GM18499 (cell line): ENCODE results near the gene MYO1F.
"Not testable (repeated sequence)": the region's sequence is repeated elsewhere in the genome, so short reads cannot be mapped to it uniquely, and the experiment has no call there.

Experiments used
- ATAC-seq: cut with Tn5 transposase; IDR thresholded peaks from one replicate; pipeline ENCODE4 v1.9.1; 2021; ENCODE audit warnings: moderate number of reproducible peaks; ENCODE audit not compliant: insufficient read depth, unreplicated experiment

The MYO1F gene

DNA sequence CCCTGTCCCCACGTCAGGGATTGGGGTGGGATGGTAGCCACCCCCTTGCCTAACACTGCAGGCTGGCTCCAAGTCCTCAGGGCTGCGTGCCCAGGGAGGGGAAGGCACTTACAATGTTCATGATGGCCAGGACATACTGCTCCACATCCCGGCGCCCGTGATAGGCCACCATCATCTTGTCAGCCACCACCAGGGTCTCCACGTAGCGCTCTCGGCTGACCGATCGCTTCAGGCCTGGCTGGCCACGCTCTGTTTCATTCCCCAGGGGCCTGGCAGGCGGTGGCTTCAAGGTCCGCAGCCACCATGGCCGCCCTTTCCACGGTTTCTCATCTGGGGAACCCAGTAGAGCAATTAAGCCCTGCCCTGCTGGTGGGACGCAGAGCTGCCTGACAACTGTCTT, 23.6 kb upstream of the MYO1F start:
- ATAC-seq: no peak

DNA sequence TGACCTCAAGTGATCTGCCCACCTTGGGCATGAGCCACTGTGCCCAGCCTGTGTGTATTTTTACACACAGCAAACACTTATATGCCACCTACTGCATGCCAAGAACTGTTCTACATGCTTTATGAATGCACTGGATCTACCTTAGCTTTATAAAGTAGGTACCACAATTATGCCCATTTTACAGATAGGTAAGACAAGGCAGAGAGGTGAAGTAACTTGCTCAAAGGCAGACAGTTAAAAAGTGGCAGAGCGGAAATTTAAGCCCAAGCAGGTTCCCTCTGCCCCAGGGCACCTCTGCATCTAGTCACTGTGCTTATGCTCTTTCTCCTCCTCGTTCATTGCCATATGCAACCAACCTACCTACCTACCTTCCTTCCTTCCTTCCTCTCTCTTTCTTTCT, 22.8 kb upstream of the MYO1F start:
- no peak for ATAC-seq

DNA sequence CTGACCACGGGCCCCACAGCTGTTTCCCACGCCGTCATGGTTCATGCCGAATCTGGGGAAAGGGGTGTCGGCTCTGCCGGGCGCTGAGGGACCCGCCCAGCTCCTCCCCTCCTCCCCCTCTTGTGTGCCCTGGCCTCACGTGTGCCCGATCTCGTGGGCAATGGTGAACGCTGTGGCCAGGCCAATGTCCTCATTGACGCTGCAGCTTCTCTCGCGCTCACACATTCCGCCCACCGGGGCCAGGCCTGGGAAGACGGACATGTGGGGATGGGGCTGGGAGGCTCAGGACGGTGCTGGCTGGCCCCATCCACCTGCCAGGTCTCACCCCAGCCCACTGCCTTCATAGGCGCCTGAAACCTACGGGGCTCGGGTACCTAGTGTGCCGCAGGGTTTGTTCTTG, 18.9 kb upstream of the MYO1F start:
- ATAC-seq: no peak

DNA sequence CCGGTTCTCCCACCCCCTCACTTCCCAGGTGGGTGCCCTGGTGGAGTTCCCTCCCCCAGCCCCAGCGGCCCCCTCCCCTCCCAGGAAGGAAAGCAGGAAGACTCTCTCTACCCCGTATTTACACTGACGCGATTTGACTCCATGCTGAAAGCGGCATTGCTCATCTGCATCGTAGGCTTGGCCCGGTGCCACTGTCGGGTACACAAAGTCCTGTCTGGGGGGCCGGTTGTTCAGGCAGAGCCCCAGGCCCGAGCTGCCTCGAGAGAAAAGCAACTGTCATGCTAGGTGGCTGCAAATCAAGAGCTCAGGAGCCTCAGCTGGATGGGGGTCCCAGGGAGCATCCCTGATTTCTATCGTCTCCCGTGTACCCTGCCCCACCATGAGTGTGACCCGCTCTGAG, 18.4 kb upstream of the MYO1F start:
- ATAC-seq: no peak

DNA sequence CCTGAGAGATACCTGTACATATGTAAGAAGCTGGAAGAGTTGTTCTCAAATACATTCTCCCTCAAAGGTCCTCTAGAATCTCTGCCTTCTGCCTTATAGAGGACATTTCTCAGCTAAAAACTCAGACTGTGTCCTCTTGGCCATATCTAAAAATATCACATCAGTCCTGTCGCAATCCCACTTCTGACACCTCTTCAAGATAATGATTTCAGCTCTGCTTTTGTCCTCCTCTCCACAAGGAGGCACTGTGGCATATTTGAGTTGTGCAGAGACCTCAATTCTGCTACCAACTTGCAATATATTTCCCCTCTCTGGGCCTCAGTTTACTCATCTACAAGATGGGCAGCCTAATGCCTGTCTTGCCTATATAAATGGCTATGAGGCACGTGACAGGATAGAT, 16.7 kb upstream of the MYO1F start:
- ATAC-seq: no peak

DNA sequence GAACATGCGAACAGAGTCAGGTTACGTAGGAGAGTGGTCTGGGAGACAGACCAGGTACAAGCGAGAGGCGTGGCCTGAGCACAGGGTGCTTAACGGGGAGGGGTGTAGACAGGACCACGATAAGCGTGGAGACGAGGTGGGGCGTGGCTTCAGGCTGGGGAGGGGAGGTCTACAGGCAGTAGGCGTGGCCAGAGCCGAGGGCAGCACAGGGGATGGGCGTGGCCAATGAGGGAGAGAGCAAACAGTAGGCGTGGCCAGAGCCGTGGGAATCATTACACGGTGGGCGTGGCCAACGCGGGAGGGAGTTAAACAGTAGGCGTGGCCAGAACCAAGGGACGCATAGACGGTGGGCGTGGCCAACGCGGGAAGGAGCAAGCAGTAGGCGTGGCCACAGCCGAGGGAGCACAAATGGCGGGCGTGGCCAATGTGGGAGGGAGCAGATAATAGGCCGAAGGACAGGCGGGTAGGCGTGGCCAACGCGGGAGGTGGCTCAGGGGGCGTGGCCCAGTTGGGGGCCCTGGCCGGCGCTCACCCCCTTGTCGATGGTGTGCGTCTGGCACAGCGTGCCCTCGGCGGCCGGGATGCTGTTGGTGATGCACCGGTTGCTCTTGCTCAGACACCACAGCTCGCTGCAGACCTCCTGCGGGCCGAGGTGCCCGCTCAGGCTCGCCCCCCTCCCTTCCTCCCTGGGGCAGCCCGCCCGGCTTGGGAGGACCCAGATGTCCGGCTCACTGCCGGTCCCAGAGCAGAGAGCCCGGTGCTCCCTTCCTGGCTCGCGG, 15.2 kb upstream of the MYO1F start:
- no peak for ATAC-seq

DNA sequence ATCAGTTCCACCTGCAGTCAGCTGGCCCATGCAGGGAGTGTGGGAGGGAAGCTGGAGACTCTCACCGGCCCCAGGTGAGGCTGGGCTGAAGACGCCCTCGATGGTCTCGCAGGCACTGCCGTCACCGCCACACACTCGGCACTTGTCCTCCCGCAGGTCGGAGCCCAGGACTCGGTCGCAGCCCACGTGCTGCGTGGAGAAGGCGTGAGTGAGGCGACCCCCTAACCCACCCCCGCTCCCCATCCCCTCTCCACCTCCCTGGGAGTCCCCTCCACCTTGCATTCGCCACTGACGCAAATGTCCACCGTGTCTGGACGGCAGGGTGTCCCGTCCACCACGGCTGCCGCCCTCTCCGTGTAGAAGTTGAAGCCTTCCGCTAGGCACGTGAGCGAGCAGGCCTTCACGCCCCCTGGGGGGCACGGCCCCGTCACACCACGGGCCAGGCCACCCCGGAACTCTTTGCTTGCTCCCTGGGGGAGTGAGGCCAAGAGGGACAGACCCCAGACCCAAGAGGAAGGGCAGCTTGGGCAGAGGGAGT, 12.0 kb upstream of the MYO1F start:
- ATAC-seq: no peak

DNA sequence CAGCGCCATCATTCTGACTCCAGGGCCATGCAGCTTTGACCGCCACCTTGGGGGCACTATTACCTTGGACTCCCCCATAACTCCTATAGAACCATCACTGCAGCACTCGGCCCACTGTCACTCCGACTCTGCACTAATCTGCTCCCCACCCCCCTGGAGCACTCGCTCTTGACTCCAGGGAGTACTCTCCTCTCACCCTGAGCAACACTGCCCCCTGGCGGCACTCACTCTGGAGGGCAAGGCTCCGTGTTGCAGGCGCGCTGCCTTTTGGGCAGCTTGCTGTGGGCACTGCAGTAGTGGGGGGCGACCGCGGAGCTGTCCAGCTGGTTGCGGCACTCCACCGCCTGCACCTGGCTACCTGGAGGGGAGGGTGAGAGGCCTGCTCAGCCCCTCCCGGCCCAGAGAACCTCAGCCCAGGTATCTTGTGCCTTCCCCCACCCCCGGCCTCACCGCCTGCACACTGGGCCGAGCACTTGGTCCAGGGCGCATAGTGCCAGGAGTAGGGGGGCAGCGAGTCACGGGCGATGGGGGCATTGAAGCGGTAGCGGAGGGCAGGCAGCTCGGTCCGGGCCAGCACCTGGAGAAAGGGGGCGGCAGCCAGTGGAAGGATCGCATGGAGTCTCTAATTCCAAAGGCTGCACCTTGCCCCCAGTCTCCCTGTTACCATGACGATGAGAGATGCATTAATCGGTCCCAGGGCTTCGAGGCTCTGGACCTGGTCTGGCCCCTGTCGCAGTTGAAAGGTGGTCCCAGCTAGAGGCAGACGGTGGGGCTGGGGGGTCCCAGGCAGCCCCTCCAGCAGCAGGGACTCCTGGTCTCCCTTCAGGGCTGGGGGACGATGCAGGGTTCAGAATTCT, 8.9 kb upstream of the MYO1F start:
- no peak for ATAC-seq

DNA sequence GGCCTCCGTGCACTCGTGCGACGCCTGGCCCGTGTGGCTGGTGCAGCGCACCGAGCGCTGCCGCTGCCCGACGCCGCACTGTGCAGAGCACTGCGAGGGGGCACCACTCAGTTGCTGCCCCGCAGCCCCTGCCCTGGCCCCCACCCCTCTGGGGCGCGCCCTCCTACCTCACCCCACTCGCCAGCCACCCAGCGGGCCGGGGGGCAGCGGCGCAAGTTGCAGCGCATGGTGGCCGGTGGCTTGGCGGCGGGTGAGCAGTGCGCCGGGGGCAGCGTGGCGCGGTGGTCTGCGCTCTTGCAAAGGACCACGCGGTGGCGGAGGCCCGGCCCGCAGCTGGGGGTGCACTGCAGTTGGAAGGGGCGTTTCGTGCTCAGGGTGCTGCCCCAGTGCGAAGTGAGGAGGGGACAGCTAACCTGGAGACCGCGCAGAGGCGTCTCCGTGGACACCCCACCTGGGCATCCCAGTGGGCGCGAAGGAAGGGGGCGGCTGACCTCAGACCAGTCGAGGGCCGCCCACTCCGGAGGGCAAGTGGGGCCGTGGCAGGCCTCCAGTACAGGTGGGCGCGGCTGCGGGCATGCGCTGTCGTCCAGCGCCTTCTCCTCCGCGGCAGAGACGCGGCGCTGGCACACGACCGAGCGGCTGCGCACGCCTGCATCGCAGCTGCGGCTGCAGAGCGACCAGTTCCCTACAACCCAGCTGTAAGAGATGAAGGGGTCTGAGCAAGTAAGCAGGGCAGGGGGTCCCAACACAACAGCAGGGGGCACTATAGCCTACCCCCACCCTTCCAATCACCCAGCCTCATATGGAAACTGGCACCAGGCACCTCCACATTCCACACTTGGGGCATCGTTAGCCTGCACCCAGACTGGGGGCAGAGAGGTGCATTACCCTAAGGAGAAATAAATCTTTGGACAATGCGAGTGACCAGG, 8.0 kb upstream of the MYO1F start:
- ATAC-seq: no peak

DNA sequence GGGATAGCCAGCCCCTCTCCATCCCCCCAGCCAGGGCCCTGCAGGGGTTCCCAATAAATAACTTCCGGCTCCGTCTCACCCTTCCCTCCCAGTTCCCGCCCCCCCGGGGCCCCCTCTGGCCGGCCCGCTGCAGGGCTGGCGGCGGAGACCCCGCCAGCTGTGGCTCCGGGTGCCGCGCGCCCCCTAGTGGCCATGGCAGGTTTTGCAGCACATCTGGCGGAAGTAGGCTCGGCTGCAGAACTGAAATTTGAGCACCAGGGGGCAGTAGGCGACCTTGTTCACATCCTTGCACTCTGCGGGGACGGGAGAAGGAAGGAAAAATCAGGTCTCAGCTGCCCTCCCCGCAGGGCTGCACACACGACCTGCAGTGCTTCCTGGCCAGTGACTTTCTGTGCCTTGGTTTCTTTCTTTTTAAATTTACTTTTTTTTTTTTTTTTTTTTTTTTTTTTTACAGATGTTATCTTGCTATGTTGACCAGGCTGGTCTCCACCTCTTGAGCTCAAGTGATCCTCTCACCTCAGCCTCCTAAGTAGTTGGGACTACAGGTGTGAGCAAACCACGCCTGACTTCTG, 3.6 kb upstream of the MYO1F start:
- ATAC-seq: no peak

DNA sequence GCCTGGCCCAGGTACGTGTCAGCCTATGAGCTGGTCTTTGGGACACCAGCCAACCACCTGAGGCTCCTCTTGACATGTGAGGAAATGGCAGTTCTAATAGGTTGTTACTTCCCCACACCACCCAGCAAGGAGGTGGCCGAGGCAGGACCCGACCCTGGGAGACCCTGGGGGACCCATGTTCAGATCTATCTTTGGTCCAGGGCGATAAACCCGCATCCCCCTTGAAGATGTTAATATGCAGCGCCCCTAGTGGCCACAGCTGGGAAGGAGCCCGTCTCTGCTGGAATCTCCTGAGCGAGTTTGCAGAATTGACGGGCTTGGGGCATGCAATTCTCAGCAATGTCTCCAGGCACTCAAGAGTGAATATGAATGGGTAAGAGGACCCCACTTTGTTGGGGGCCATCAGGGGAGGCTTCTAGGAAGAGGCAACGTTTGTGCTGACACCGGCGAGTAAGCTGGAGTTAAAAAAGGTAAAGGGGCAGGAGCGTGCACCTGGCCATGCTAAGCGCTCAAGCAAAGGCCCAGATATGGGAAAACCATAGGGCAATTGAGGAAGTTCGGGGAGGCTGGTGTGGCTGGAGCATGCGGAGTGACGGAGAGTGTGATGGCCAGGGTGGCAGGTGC, 1.5 kb upstream of the MYO1F start:
- ATAC-seq: no peak

DNA sequence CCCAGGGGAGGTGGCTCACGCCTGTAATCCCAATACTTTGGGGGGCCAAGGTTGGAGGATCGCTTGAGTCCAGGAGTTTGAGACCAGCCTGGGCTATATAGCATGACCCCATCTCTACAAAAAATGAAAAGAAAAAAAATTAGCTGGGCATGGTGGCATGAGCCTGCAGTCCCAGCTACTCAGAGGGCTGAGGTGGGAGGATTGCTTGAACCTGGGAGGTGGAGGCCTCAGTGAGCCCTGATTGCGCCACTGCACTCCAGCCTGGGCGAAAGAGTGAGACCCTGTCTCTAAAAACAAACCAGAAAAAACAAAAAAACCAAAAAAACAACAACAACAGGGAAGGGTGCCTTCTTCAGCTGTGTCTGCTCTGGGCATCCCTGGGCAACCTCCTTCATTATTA, 499 bp upstream of the MYO1F start:
- ATAC-seq: no peak

DNA sequence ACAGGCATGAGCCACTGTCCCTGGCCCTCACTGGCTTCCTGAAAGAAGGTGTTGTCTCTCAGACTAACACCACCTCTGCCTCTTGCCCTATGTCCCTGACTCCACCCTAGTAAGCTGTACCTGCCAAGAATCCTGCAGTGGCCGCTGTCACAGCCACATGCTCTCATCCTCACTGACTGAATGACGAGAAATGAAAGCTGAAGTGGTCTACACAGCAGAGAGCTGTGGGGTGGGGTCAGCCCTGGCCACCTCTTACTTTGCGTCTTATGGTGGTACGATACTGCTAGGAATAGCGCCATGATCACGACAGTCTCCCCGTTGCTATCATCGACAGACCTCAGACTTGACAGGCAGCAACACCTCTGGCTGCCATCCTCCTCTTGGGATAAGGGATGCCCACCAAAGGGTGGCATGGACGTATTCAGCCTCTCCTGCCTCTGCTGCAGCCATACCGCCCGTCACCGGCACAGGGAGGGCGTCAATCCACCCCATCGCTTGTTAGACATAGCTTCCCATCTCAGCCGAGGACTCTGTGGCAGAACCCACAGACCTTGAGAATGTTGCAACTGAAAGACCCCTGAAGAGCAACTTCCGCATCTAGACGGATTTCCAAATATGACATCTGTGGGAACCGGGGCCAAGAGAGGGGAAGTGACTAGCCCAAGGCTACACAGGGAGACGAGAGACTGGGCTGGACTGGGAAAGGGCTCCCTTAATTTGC, 809 bp downstream of the MYO1F start:
- ATAC-seq: no peak

DNA sequence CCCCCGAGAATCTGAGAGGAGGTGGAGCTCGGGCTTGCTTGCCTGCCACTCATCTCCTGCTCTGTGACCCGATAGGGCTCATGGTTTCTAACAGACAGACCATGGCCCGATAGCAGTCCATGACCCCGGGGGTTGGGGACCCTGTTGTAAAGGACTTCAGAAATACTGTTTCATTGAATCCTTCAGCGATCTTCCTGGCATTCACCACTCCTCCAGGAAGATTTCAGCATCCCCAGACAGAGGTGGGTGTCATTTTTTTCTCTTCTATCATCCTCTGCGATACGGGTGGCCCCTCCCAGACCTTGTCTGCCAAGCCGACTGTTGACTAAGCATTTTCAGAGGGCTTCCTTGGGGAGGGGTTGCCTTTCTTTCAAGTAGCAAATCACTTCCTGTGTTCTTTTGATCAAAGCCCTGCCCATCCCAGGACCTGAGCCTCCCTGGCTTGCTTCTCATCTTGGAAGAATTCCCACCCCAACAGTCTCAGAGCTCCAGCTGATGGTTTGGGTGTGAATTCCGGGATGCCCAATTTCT, 1.7 kb downstream of the MYO1F start:
- no peak for ATAC-seq

DNA sequence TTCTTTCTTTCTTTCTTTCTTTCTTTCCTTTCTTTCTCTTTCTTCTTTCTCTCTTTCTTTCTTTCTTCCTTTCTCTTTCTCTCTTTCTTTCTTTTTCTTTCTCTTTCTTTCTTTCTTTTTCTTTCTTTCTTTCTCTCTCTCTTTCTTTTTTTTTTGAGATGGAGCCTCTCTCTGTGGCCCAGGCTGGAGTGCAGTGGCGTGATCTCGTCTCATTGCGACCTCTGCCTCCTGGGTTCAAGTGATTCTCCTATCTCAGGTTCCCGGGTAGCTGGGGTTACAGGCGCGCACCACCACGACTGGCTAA, 2.7 kb downstream of the MYO1F start:
- not testable (repeated sequence) for ATAC-seq

DNA sequence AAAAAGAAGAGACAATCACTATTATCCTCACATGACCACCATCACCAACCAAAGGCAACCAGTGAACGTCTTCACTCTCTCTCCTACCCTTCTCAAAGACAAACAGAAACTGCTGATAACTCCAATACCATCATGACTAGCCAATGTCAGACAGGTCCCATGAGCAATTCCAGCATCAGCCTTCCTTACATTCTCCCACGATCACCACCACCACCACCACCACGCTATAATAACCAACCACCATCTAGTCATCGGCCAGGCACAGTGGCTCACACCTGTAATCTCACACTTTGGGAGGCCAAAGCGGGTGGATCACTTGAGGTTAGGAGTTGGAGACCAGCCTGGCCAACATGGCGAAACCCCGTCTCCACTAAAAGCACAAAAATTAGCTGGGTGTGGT, 3.9 kb downstream of the MYO1F start:
- no peak for ATAC-seq

DNA sequence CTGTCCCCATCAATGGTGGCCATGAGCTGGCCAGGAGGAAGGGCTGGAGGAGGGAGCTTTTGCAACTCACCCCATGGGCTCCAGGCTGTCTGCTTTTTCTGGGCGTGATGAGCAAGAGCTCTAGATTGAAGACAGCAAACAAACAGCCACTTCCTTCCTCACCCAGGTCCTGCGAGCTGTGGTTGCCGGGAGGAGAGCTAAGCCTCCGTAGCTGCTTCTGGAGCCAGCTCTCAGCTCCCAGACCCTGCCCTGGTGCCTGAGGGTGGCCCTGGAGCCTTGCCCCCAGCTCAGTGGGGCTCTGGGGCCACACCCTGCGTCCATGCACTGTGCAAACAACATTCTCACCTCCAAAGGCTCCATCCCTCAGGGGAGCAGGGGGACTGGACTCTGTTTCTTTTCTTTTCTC, 6.2 kb downstream of the MYO1F start:
- no peak for ATAC-seq

DNA sequence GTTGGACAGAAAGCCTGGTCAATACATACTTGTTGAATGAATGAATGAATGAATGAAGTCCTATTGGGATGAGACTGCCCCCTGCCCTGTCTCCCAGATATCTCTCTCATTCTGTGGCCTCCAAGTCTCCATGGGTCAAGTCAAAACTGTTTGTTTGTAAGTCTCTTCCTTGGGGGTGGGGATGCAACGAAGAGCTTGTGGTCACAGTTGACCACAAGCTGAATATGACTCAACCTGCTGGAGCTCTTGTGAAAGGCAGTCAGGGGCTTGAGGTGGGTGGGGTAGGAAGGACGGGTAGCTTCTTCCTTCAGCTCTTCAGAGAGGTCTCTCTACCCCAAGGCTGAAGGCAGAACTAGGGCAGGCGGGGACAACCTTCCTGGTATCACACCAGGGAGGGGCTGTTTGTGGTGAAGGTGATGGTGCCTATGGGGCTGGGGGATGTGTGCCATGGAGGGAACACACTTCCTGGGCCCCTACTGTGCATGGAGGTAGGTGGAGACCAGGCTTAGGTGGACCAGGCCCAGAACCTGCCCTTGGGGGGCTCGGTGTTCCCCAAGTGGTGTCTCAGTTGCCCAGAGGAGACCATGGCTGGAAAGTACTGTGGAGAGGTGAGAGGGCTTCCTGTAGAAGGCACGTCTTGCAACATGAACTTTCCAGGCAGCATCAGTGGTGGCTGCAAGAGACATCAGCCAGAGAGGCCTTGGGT, 8.0 kb downstream of the MYO1F start:
- no peak for ATAC-seq
